CD14-positive monocyte (primary cell): Measurements from ENCODE around the gene ITGAX. TPM values are rescaled to one million over a fixed set of nuclear protein-coding genes. Genes with fewer than 3 reads are reported as not detected.

Source experiments
- DNase-seq, 3 donors: peaks; one replicate each; pipeline ENCODE4 v3.0.0-alpha.2; 2011 to 2022
- H2AFZ ChIP-seq: 2 replicates; pipeline ENCODE4 v1.6.0; 2012; ENCODE audit warnings: mild to moderate bottlenecking, low read depth, low read length, inconsistent platforms; ENCODE audit not compliant: insufficient read depth, poor library complexity, severe bottlenecking
- H3K27ac ChIP-seq, 2 donors: 1 replicate in 1 of 2; 2 replicates in 1 of 2; pipeline ENCODE4 v1.5.1; 2012 to 2013; ENCODE audit warnings: low read length in 2 of 2, control low read depth in 1 of 2, inconsistent platforms in 1 of 2, low read depth in 1 of 2, mild to moderate bottlenecking in 1 of 2
- H3K27me3 ChIP-seq, 2 donors: one replicate each; pipeline versions ENCODE4 v1.6.0 to v1.6.1; 2011 to 2013; ENCODE audit warnings: low read length in 2 of 2; ENCODE audit not compliant: control insufficient read depth in 2 of 2, insufficient read depth in 2 of 2
- H3K36me3 ChIP-seq, 2 donors: replicated peaks in 1 of 2; 1 replicate in 1 of 2; 2 replicates in 1 of 2; pipeline versions ENCODE4 v1.5.1 to v1.6.1; 2012 to 2013; ENCODE audit warnings: low read length in 2 of 2, control low read depth in 1 of 2, inconsistent platforms in 1 of 2, mild to moderate bottlenecking in 1 of 2; ENCODE audit not compliant: insufficient read depth in 2 of 2, control insufficient read depth in 1 of 2
- H3K4me1 ChIP-seq, 2 donors: 1 replicate in 1 of 2; 2 replicates in 1 of 2; pipeline versions ENCODE4 v1.5.1 to v1.6.1; 2012 to 2013; ENCODE audit warnings: low read length in 2 of 2, control low read depth in 1 of 2, inconsistent platforms in 1 of 2, mild to moderate bottlenecking in 1 of 2, moderate library complexity in 1 of 2; ENCODE audit not compliant: insufficient read depth in 2 of 2, control insufficient read depth in 1 of 2
- H3K4me2 ChIP-seq: replicated peaks from 2 replicates; pipeline ENCODE3; 2012; ENCODE audit warnings: low read length, moderate library complexity, mild to moderate bottlenecking; ENCODE audit not compliant: poor library complexity, severe bottlenecking; ENCODE audit errors: extremely low read depth
- H3K4me3 ChIP-seq, 3 experiments: fragments of 200-600 bp in 1 of 3; sonication (generic) in 1 of 3; replicated peaks in 1 of 3; 1 replicate in 2 of 3; 2 replicates in 1 of 3; pipeline ENCODE4 v1.5.1; 2011 to 2013; ENCODE audit warnings: low read length in 3 of 3, mild to moderate bottlenecking in 3 of 3, control low read depth in 2 of 3, low read depth in 2 of 3, inconsistent platforms in 1 of 3, moderate library complexity in 1 of 3
- H3K79me2 ChIP-seq: 2 replicates; pipeline ENCODE4 v1.6.0; 2012; ENCODE audit warnings: mild to moderate bottlenecking, control low read depth, inconsistent platforms, low read length, moderate library complexity; ENCODE audit not compliant: insufficient read depth
- H3K9ac ChIP-seq: 2 replicates; pipeline ENCODE4 v1.6.0; 2017; ENCODE audit warnings: low read length, mild to moderate bottlenecking; ENCODE audit not compliant: insufficient read depth, poor library complexity, severe bottlenecking
- H3K9me3 ChIP-seq, 2 donors: replicated peaks in 1 of 2; 1 replicate in 1 of 2; 2 replicates in 1 of 2; pipeline versions ENCODE4 v1.5.1 to v1.6.1; 2012 to 2013; ENCODE audit warnings: low read length in 2 of 2, control low read depth in 1 of 2; ENCODE audit not compliant: control insufficient read depth in 1 of 2, insufficient read depth in 1 of 2
- H4K20me1 ChIP-seq: 2 replicates; pipeline ENCODE4 v1.6.0; 2012; ENCODE audit warnings: mild to moderate bottlenecking, low read length, control low read depth, moderate library complexity; ENCODE audit not compliant: insufficient read depth
- H3K27ac Mint-ChIP-seq, 7 donors: one replicate each; pipeline ENCODE4 v1.8.0; 2020; ENCODE audit warnings: mild to moderate bottlenecking in 7 of 7, mixed read lengths in 7 of 7, moderate library complexity in 6 of 7, inconsistent platforms in 2 of 7
- H3K27me3 Mint-ChIP-seq, 3 donors: one replicate each; pipeline ENCODE4 v1.8.0; 2021 to 2022; ENCODE audit warnings: low read depth in 3 of 3, mild to moderate bottlenecking in 3 of 3, mixed read lengths in 3 of 3, moderate library complexity in 3 of 3, inconsistent platforms in 1 of 3
- H3K36me3 Mint-ChIP-seq, 2 donors: one replicate each; pipeline ENCODE4 v1.8.0; 2020; ENCODE audit warnings: mixed read lengths in 2 of 2, inconsistent platforms in 1 of 2, mild to moderate bottlenecking in 1 of 2
- H3K4me1 Mint-ChIP-seq: one replicate; pipeline ENCODE4 v1.8.0; 2020; ENCODE audit warnings: mild to moderate bottlenecking, mixed read lengths
- H3K4me3 Mint-ChIP-seq, 2 donors: one replicate each; pipeline ENCODE4 v1.8.0; 2020; ENCODE audit warnings: mild to moderate bottlenecking in 2 of 2, mixed read lengths in 2 of 2, moderate library complexity in 1 of 2
- H3K9me3 Mint-ChIP-seq, 7 donors: one replicate each; pipeline ENCODE4 v1.8.0; 2020 to 2022; ENCODE audit warnings: mixed read lengths in 7 of 7, mild to moderate bottlenecking in 6 of 7, moderate library complexity in 6 of 7, inconsistent platforms in 2 of 7
- WGBS: methylation state at CpG from one replicate; pipeline ENCODE4 v1.1.5; 2013; ENCODE audit warnings: missing lambda C conversion rate; ENCODE audit not compliant: insufficient coverage; 5-methylcytosine and 5-hydroxymethylcytosine counted together
- intact Hi-C, 2 donors: fragments of 100-400 bp; cut with micrococcal nuclease; formaldehyde crosslinking; loops; one replicate each; pipeline versions ENCODE4 v1.15.0 to v1.15.1; 2023
- polyA plus RNA-seq, 3 donors: library from polyadenylated mRNA; depleted of rRNA in 1 of 3; unstranded in 2 of 3; stranded (reverse) in 1 of 3; fragments of 300-500 nt in 2 of 3; fragments of >200 nt in 1 of 3; fragmentation: Illumina TruSeq in 2 of 3; gene quantifications; 1 replicate in 2 of 3; 2 replicates in 1 of 3; pipeline ENCODE4 v1.2.3, GENCODE V29; 2012 to 2021
- TF ChIP-seq, protein P1 (sequence below): fragments of 200-600 bp; IDR thresholded peaks from one replicate; pipeline ENCODE4 v1.8.0; 2022; ENCODE audit warnings: antibody characterized with exemption, mild to moderate bottlenecking

The ITGAX gene
- polyA plus RNA-seq, 3 donors = 40.7 to 710 (median 71.3) TPM

DNA sequence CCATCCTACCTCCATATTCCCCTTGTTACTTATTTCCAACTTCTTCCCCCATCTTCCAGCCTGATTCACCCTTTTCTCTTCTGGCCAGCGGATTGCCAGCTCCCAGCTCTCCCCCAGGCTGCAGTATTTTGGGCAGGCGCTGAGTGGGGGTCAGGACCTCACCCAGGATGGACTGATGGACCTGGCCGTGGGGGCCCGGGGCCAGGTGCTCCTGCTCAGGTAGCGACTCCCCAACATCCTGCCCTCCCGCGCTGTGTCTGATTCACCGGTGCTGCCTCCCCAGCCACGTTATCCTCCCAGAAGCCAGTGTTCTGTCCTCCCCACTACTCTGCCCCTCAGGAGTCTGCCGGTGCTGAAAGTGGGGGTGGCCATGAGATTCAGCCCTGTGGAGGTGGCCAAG is 57.8 kb downstream of the ITGAX start:
- H3K9ac ChIP-seq = no peak overlapping the region
- H3K36me3 ChIP-seq = no peaks in the 10 kb centered on the region
- Mint-ChIP-seq H3K9me3 (peaks cover 0 to 3% (median 0%) of the 10 kb centered on the region in 7 donors), H3K36me3 (no peaks in the 10 kb centered on the region), H3K4me1 (peaks cover 3% of the 10 kb centered on the region), H3K27ac (no peak overlapping the region), H3K4me3 (no peak overlapping the region), H3K27me3 (peaks cover 2 to 15% (median 8%) of the 10 kb centered on the region in 3 donors)
- no peaks in the 10 kb centered on the region for H3K4me1 ChIP-seq
- no peaks in the 10 kb centered on the region for H3K79me2 ChIP-seq
- DNase-seq = no peak
- no peaks in the 10 kb centered on the region for H3K9me3 ChIP-seq
- 95% methylated on average over 4 of the region's 10 CpGs for WGBS
- no peak overlapping the region for H3K27ac ChIP-seq
- no peaks in the 10 kb centered on the region for H4K20me1 ChIP-seq
- no peak overlapping the region for H2AFZ ChIP-seq
- H3K4me3 ChIP-seq = no peak overlapping the region
- no peak overlapping the region for H3K4me2 ChIP-seq
- TF ChIP-seq, protein P1, sequence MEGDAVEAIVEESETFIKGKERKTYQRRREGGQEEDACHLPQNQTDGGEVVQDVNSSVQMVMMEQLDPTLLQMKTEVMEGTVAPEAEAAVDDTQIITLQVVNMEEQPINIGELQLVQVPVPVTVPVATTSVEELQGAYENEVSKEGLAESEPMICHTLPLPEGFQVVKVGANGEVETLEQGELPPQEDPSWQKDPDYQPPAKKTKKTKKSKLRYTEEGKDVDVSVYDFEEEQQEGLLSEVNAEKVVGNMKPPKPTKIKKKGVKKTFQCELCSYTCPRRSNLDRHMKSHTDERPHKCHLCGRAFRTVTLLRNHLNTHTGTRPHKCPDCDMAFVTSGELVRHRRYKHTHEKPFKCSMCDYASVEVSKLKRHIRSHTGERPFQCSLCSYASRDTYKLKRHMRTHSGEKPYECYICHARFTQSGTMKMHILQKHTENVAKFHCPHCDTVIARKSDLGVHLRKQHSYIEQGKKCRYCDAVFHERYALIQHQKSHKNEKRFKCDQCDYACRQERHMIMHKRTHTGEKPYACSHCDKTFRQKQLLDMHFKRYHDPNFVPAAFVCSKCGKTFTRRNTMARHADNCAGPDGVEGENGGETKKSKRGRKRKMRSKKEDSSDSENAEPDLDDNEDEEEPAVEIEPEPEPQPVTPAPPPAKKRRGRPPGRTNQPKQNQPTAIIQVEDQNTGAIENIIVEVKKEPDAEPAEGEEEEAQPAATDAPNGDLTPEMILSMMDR = no peak
- no peaks in the 10 kb centered on the region for H3K27me3 ChIP-seq
- intact Hi-C loops = no loop called here

GRCh38 chr16:31413381-31413780 is 58.4 kb downstream of the ITGAX start:
- H3K4me1 ChIP-seq = no peaks in the 10 kb centered on the region
- no peak for DNase-seq
- no peaks in the 10 kb centered on the region for H3K79me2 ChIP-seq
- TF ChIP-seq, protein P1 = no peak
- intact Hi-C loops = no loop called here
- Mint-ChIP-seq H3K4me3 (no peak overlapping the region), H3K4me1 (peaks cover 3% of the 10 kb centered on the region), H3K36me3 (no peaks in the 10 kb centered on the region), H3K27ac (no peak overlapping the region), H3K9me3 (peaks cover 0 to 3% (median 0%) of the 10 kb centered on the region in 7 donors), H3K27me3 (peaks cover 2 to 15% (median 8%) of the 10 kb centered on the region in 3 donors)
- WGBS = 87% methylated on average over 5 of the region's 5 CpGs
- no peak overlapping the region for H3K4me2 ChIP-seq
- H3K27me3 ChIP-seq = no peaks in the 10 kb centered on the region
- no peak overlapping the region for H3K4me3 ChIP-seq
- no peak overlapping the region for H3K9ac ChIP-seq
- H2AFZ ChIP-seq = no peak overlapping the region
- H3K36me3 ChIP-seq = no peaks in the 10 kb centered on the region
- no peaks in the 10 kb centered on the region for H4K20me1 ChIP-seq
- H3K9me3 ChIP-seq = no peaks in the 10 kb centered on the region
- H3K27ac ChIP-seq = no peak overlapping the region
